GM19452 (cell line): ENCODE results near the gene FGGY.

ENCODE experiments used
- ATAC-seq: cut with Tn5 transposase; IDR thresholded peaks from one replicate; pipeline ENCODE4 v1.9.1; 2021; ENCODE audit not compliant: unreplicated experiment

Gene FGGY

GRCh38 chr1:59671066-59671952, 374.4 kb downstream of the FGGY start:
- ATAC-seq: no peak

- no peak for ATAC-seq
These were observed 375.0 kb downstream of the FGGY start for GRCh38 chr1:59671953-59672305.

GRCh38 chr1:59672851-59673572, 376.1 kb downstream of the FGGY start:
- no peak for ATAC-seq

- no peak for ATAC-seq
These were observed 376.9 kb downstream of the FGGY start for GRCh38 chr1:59673573-59674450.

GRCh38 chr1:59674595-59674994, 377.7 kb downstream of the FGGY start:
- no peak for ATAC-seq

- no peak for ATAC-seq
These were observed 379.0 kb downstream of the FGGY start for GRCh38 chr1:59675936-59676335.

GRCh38 chr1:59678040-59678439, 381.1 kb downstream of the FGGY start:
- no peak for ATAC-seq

- ATAC-seq: no peak
These were observed 381.8 kb downstream of the FGGY start for GRCh38 chr1:59678493-59679228.

- no peak for ATAC-seq
These were observed 383.1 kb downstream of the FGGY start for GRCh38 chr1:59680044-59680443.

- ATAC-seq: no peak
These were observed 385.6 kb downstream of the FGGY start for GRCh38 chr1:59682396-59683080.

- ATAC-seq: no peak
These were observed 386.3 kb downstream of the FGGY start for GRCh38 chr1:59683197-59683596.

GRCh38 chr1:59684698-59685097, 387.8 kb downstream of the FGGY start:
- no peak for ATAC-seq

- ATAC-seq: no peak
These were observed 388.2 kb downstream of the FGGY start for GRCh38 chr1:59685101-59685500.

GRCh38 chr1:59685666-59686065, 388.8 kb downstream of the FGGY start:
- ATAC-seq: no peak

GRCh38 chr1:59686170-59686569, 389.3 kb downstream of the FGGY start:
- ATAC-seq: no peak

GRCh38 chr1:59686574-59686973, 389.7 kb downstream of the FGGY start:
- ATAC-seq: no peak

- no peak for ATAC-seq
These were observed 390.2 kb downstream of the FGGY start for GRCh38 chr1:59687081-59687480.

- ATAC-seq: no peak
These were observed 392.1 kb downstream of the FGGY start for GRCh38 chr1:59688976-59689375.

- no peak for ATAC-seq
These were observed 392.8 kb downstream of the FGGY start for GRCh38 chr1:59689730-59690129.
